Hematopoietic multipotent progenitor cell treated with erythropoietin and hydrocortisone succinate and interleukin-3 and kit ligand, for 6 days (in vitro differentiated cells): ENCODE results near the gene CHGA.

Source experiments
- DNase-seq: peaks from one replicate; pipeline ENCODE4 v3.0.0-alpha.2; 2015

The CHGA gene

DNA sequence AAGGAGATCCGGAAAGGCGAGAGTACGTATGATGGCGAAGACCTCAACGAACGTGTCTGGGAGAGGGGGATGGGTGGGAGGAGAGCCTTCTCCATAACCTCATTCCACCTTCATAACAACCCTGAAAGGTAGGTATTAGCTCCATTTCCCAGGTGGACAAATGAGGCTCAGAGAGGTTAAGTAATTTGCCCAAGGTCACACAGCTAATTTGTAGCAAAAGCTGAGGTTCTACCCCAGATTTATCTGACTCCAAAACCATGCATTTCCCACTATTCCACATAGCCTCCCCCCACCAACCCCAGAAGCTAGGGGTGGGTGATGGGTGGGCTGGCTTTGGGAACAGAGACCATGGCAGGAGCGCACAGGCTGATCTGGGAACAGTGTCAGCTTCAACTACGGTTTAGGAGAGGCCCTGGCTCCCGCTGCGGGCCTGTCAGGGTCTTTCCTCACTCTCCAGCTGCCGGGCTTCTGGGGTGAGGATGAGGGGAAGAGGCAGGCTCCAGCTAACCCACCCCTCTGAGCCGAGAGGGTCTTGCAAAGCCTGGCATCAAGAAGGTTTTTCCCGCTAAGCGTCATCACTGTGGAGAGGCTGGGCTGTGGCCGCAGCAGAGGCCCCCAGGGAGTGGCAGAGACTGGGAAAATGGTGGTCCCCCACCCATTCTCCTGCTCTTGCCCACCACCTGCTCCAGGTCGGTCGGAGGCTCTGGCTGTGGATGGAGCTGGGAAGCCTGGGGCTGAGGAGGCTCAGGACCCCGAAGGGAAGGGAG is 8.9 kb downstream of the CHGA start:
- DNase-seq: no peak

DNA sequence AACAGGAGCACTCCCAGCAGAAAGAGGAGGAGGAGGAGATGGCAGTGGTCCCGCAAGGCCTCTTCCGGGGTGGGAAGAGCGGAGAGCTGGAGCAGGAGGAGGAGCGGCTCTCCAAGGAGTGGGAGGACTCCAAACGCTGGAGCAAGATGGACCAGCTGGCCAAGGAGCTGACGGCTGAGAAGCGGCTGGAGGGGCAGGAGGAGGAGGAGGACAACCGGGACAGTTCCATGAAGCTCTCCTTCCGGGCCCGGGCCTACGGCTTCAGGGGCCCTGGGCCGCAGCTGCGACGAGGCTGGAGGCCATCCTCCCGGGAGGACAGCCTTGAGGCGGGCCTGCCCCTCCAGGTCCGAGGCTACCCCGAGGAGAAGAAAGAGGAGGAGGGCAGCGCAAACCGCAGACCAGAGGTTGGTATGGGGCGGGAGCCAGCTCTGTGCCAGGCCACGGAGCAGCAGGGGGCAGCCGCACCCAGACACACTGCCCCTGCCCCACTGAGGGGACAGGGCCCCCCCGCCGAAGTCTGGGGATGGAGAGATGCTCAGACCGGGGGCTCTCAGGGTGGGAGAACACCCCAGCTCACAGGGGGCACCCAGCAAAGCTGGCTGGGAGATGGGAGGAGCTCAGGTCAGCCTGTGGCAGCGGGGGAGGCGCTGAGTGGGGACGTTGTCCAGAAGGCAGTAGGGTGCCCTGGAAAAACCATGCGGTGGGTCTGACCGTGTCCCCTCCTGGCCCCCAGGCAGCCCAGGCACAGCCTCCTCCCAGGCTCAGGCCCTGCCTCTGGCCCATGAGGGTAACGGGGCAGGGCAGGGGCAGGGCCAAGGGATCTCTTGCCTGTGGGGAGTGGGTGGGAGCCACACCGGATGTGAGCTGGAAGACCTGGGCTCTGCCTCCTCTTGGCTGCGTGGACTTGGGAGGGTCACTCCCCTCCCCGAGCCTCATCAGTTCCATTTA is 9.8 kb downstream of the CHGA start:
- DNase-seq: no peak

- no peak for DNase-seq
Observed at GRCh38 chr14:92933481-92933880, 10.5 kb downstream of the CHGA start.

- no peak for DNase-seq
Observed at GRCh38 chr14:92934196-92935085, 11.5 kb downstream of the CHGA start.

DNA sequence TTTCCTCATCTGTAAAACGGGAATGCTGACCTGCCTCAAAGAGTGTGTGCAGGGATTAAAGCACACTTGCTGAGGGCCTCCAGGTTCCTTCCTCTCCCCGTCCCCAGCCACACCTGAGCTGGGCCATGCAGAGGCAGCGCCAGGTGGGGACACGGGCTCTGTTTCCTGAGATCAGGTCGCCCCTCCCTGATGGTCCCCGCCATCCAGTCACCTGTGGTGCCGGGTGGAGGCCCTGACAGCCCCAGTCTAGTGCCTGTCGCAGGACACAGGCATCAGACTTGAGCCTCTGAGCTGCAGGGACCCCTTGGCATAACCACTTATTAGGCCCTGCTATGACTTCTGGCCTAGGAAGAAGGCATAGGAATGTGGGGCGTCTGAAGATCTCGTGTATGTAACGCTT is 12.5 kb downstream of the CHGA start:
- DNase-seq: no peak

DNA sequence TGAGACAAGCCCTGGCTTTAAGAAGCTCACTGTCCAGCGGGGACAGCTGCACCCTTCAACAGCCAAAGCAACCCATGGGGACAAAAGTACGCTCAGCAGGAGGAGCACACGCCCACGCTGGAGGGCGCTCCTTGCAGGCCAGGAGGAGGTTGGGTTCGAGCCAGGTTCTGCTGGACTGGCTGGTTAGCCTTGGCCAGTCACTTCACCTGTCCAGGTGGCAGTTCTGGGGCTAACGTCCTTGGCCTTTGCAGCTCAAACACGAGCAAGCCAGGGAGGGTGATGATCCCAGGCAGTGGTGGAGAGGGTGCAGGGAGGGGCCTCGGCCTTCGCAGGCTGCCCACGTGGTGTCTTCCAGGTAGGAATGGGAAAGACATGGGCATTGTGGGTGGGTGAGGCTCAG is 13.1 kb downstream of the CHGA start:
- DNase-seq: no peak

- no peak for DNase-seq
Observed at GRCh38 chr14:92937051-92937937, 14.3 kb downstream of the CHGA start.

DNA sequence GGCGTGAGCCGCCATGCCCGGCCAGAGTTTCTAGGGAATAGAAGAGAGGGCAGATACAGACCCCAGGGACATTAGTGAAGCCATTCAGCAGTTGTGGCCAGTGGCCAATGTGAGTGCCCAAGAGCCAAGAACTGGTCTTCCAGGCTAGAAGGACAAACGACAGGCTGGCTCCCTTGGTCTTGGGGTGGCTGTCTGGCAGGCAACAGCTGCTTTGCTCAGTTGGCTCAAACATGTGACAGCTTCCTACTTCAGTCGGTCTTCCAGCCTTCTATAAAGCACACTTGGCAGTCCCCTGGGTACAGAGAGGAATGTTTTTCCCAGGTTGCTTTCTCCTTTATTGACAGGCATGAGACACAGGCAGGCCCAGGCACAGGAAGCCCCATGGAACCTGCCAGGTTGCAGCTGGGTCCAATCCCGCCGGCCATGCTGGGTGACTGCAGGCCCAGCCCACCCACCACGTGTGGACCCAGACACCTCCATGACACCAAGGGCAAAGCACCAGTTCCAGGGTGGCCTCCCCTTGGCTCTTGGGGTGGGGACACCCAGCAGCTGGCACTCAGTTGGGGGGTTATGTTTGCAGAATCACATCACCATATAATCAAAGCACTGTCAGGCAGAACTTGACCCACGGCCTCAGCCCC is 15.4 kb downstream of the CHGA start:
- no peak for DNase-seq

DNA sequence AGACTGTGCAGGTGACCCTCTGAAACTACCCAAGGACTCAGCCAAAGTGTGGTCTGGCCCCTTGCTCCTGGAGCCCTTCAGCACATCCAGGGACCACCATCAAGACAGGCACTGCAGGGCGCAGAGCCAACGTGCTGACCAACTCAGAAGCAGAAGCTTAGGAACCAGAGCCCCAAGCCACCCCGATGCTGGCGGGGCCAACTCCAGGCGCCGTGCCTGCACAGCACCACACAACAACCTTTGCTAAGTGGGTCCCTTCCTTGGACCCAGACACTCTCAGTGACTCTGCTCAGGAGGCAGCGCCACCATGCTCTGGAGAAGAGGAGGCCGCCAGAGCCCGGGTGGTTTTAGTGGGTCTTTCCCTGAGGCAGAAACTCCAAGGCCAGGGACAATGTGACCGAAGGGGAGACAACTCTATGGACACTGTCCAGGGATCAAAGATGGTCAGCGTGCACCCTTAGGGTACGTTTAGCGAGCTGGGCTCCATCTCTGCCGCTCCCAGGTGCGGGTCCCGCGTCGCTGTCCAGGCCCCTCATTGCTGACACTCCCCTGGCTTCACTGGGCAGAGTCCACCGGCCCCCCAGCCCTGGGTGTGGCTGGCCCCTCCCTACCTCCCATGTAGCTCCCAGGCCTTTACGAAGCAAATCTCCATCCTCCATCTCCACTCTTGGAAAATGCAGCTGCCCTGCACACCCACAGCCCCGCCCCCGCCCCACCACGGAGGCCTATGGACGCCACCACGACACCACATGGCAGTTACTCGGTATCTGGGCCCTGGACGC is 16.1 kb downstream of the CHGA start:
- DNase-seq: no peak

DNA sequence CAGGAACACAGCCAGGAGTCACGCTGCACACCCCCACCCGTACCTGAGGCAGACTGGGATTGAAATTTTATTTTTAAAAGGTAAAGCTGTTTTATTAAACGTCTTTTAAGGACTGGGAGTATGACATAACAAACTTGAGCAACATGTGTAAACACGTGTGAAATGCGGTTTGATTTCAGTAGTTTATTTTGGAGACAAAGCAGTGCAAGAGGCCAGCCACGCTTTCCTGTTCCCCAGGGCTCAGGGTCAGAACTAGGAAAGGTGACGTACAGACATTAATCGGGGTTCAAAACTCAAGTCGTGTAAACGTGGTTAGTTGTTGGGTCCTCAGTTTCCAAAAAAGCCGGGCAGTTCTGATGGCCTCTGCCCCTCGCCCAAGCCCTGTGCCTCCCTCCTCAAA is 16.7 kb downstream of the CHGA start:
- DNase-seq: no peak

GRCh38 chr14:92940543-92940942 is 17.6 kb downstream of the CHGA start:
- DNase-seq: no peak

DNA sequence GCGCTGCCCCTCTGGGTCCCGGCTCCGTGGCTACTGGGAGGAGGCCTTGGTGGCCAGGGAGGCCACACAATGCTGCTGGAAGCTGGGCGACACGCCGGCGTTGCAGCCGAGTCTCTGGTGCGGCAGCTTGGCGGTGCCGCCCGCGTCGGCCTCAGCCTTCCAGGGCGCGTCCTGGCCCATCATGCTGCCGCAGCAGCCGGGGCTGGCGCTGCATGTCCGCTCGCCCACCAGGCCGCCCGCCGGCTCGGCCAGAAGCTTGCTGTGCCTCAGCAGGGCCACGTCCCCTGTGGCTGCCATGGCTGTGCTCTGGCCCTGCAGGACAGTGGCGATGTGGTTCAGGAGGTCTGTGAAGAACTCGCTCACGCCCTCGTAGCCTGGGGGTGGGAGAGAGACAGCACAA is 18.6 kb downstream of the CHGA start:
- no peak for DNase-seq

GRCh38 chr14:92942136-92942535 is 19.2 kb downstream of the CHGA start:
- DNase-seq: no peak

GRCh38 chr14:92942576-92942975 is 19.6 kb downstream of the CHGA start:
- no peak for DNase-seq

DNA sequence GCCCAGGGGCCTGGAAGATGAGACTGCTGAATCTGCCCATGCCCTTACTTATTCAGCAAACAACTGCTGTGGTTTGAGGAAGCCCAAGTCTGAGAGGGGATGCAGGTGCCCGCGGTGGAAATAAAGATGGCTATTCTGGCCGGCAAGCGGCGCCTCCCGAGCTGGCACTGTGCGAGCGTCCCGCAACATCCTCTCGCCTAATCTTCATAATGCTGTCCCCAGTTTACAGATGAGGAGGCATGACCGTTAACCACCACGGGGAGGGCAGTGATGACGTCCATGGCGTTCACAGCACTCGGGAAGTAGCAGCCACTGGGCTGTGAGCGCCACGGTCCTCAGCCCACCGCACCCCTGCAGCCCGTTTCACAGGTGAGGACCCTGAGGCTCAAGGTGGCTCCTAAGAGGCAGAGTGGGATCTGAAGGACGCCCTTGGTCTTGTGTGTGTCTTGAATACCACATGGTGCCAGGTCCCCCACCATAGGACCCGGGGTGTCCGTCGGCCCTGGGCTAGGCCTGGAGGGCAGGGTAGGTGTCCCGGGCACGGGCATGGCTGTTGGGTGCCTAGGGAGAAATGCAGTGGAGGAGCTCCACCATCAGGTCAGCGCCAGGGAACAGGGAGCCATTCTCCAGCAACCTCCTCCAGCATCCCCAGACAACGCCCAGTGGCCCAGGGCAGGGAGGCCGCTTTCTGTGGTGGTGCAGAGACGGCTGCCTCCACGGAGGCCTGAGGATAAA is 20.2 kb downstream of the CHGA start:
- DNase-seq: no peak

DNA sequence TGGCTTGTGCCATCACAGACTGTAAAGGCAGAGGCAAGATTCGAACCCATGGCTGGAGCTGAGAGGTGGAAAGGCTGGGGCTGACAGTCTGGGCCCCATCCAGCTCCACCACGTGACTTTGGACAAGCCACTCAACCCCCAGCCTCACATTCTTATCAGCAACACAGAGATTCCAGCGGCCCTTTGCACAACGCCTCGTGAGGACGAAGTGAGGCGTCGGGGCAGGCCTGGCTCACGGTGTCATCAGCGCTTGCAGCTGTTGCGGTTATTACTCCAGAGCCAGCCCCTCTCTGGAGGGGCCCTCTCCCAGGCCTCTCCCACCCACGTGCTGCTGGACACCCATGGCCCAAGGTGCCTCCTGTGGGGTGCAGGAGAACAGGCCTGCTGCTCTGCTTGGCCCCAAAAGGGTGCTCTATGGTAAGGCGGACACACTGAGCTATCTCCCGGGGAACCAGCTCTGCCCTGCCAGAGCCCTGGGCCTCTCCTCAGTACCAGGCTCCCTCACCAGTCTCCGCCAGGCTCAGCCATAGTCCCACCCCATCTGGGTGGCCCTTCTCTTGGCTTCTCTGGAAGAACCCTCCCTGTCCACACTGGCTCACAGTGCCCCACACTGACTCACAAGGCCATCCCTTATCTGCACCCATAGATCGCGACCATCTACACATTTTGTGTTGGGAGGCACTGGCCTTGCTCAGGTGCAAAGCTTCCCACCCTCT is 21.1 kb downstream of the CHGA start:
- DNase-seq: no peak

- no peak for DNase-seq
Observed at GRCh38 chr14:92944976-92945375, 22.0 kb downstream of the CHGA start.

GRCh38 chr14:92945544-92945943 is 22.6 kb downstream of the CHGA start:
- no peak for DNase-seq
